IMR-90 (cell line): ENCODE measurements around the gene TIAM2. TPM values are rescaled to one million over a fixed set of nuclear protein-coding genes. Genes with fewer than 3 reads are reported as not detected.
A peak's percentile ranks its signal among the peaks of the same experiment; 100 is the strongest.

Experiments
- ATAC-seq: fragments of 200-7000 bp; cut with Tn5 transposase; 2 replicates; pipeline ENCODE4 v1.9.1; 2020; ENCODE audit warnings: low read depth, mild to moderate bottlenecking, moderate library complexity
- BruUV-seq: library from RNA; stranded (reverse); fragments of 400-500 nt; replicated peaks from 2 replicates; lab custom pipeline; 2021; lab: Mats Ljungman, UMichigan
- CTCF ChIA-PET: fragments of 300-600 bp; formaldehyde crosslinking; extraction: SDS; loops from one replicate; lab custom pipeline; 2021; ENCODE audit warnings: antibody characterized with exemption; lab: Yijun Ruan, JAX
- POLR2A ChIA-PET: fragments of 300-600 bp; sonication (Branson Sonifier 250); formaldehyde crosslinking; loops from one replicate; lab custom pipeline; 2022; ENCODE audit warnings: antibody characterized with exemption; ENCODE audit not compliant: unreplicated experiment; lab: Charles Lee
- DNase-seq: peaks from one replicate; pipeline ENCODE4 v3.0.0; 2013
- H2AFZ ChIP-seq: replicated peaks from 2 replicates; pipeline ENCODE3; 2013; ENCODE audit warnings: low read length, mild to moderate bottlenecking; ENCODE audit not compliant: poor library complexity
- H2AK5ac ChIP-seq: 2 replicates; pipeline ENCODE4 v1.6.1; 2013; ENCODE audit warnings: low read depth, low read length, inconsistent platforms
- H2AK9ac ChIP-seq: replicated peaks from 2 replicates; pipeline ENCODE3; 2013; ENCODE audit warnings: mild to moderate bottlenecking, low read depth, low read length, moderate library complexity; ENCODE audit not compliant: poor library complexity
- H2BK120ac ChIP-seq: 2 replicates; pipeline ENCODE4 v1.6.1; 2013; ENCODE audit warnings: low read depth, low read length, inconsistent platforms
- H2BK15ac ChIP-seq: 3 replicates; pipeline ENCODE4 v1.6.1; 2013; ENCODE audit warnings: low read depth, low read length, inconsistent platforms
- H2BK20ac ChIP-seq: 2 replicates; pipeline ENCODE4 v1.6.1; 2013; ENCODE audit warnings: low read depth, mild to moderate bottlenecking, inconsistent platforms, low read length, moderate library complexity
- H2BK5ac ChIP-seq: 2 replicates; pipeline ENCODE4 v1.6.1; 2013; ENCODE audit warnings: mild to moderate bottlenecking, low read depth, low read length, inconsistent platforms; ENCODE audit not compliant: poor library complexity, severe bottlenecking
- H3K14ac ChIP-seq: replicated peaks from 2 replicates; pipeline ENCODE4 v1.6.1; 2013; ENCODE audit warnings: low read depth, low read length, inconsistent platforms
- H3K18ac ChIP-seq: 2 replicates; pipeline ENCODE4 v1.6.1; 2013; ENCODE audit warnings: low read depth, low read length, control low read depth
- H3K23ac ChIP-seq: 2 replicates; pipeline ENCODE4 v1.6.1; 2013; ENCODE audit warnings: low read depth, low read length, inconsistent platforms
- H3K27ac ChIP-seq: 2 replicates; pipeline ENCODE4 v1.5.1; 2013; ENCODE audit warnings: mild to moderate bottlenecking, control low read depth, low read length; ENCODE audit not compliant: insufficient read depth
- H3K27me3 ChIP-seq: 2 replicates; pipeline ENCODE4 v1.6.1; 2013; ENCODE audit warnings: low read length; ENCODE audit not compliant: control insufficient read depth, insufficient read depth
- H3K36me3 ChIP-seq: 2 replicates; pipeline ENCODE4 v1.6.1; 2013; ENCODE audit warnings: low read length, mixed read lengths; ENCODE audit not compliant: control insufficient read depth, insufficient read depth
- H3K4ac ChIP-seq: 2 replicates; pipeline ENCODE4 v1.6.1; 2013; ENCODE audit warnings: low read depth, low read length, inconsistent platforms
- H3K4me1 ChIP-seq: 2 replicates; pipeline ENCODE4 v1.6.1; 2013; ENCODE audit warnings: low read length, mixed read lengths; ENCODE audit not compliant: control insufficient read depth, insufficient read depth
- H3K4me2 ChIP-seq: 2 replicates; pipeline ENCODE4 v1.6.1; 2013; ENCODE audit warnings: low read depth, mild to moderate bottlenecking, control low read depth, low read length, moderate library complexity
- H3K4me3 ChIP-seq: 2 replicates; pipeline ENCODE4 v1.5.1; 2013; ENCODE audit warnings: low read depth, mild to moderate bottlenecking, control low read depth, low read length, moderate library complexity; ENCODE audit not compliant: insufficient read depth
- H3K56ac ChIP-seq: 2 replicates; pipeline ENCODE4 v1.6.1; 2013; ENCODE audit warnings: low read length, inconsistent platforms; ENCODE audit not compliant: insufficient read depth; ENCODE audit errors: extremely low read depth
- H3K79me1 ChIP-seq, 2 experiments: 2 replicates each; pipeline ENCODE4 v1.6.1; 2013; ENCODE audit warnings: low read length in 2 of 2, inconsistent platforms in 1 of 2, low read depth in 1 of 2
- H3K9ac ChIP-seq: 2 replicates; pipeline ENCODE4 v1.6.1; 2013; ENCODE audit warnings: low read depth, low read length, control low read depth
- H3K9me1 ChIP-seq: 2 replicates; pipeline ENCODE4 v1.6.1; 2013; ENCODE audit warnings: low read length, inconsistent platforms; ENCODE audit not compliant: insufficient read depth
- H3K9me3 ChIP-seq: 2 replicates; pipeline ENCODE4 v1.6.1; 2013; ENCODE audit warnings: low read length; ENCODE audit not compliant: control insufficient read depth, insufficient read depth
- H4K20me1 ChIP-seq: 2 replicates; pipeline ENCODE4 v1.6.1; 2013; ENCODE audit warnings: low read length, inconsistent platforms; ENCODE audit not compliant: insufficient read depth
- H4K5ac ChIP-seq: 2 replicates; pipeline ENCODE4 v1.6.1; 2013; ENCODE audit warnings: mild to moderate bottlenecking, low read depth, low read length, control low read depth
- H4K8ac ChIP-seq, 2 experiments: 2 replicates each; pipeline ENCODE4 v1.6.1; 2013; ENCODE audit warnings: low read depth in 2 of 2, low read length in 2 of 2, control low read depth in 1 of 2, inconsistent platforms in 1 of 2
- H4K91ac ChIP-seq: 2 replicates; pipeline ENCODE4 v1.6.1; 2013; ENCODE audit warnings: low read depth, low read length, inconsistent platforms; ENCODE audit not compliant: insufficient read depth
- BHLHE40 ChIP-seq: fragments of 150-350 bp; IDR thresholded peaks from 2 replicates; pipeline ENCODE4 v1.6.1; 2016; ENCODE audit warnings: mild to moderate bottlenecking, low read depth, low read length
- CEBPB ChIP-seq: IDR thresholded peaks from 2 replicates; pipeline ENCODE4 v1.6.1; 2012; ENCODE audit warnings: low read depth, low read length, improper control_type of control experiment
- CTCF ChIP-seq: conservative IDR thresholded peaks from 2 replicates; pipeline ENCODE4 v1.5.1; 2012; ENCODE audit warnings: mild to moderate bottlenecking, low read depth, low read length, improper control_type of control experiment
- ELK1 ChIP-seq: fragments of 150-350 bp; IDR thresholded peaks from 2 replicates; pipeline ENCODE4 v1.6.1; 2016; ENCODE audit warnings: low read depth, mild to moderate bottlenecking, low read length, moderate library complexity, borderline replicate concordance
- FOS ChIP-seq: fragments of 150-350 bp; IDR thresholded peaks from 2 replicates; pipeline ENCODE4 v1.6.1; 2016; ENCODE audit warnings: low read depth, low read length
- MAFK ChIP-seq: IDR thresholded peaks from 2 replicates; pipeline ENCODE4 v1.6.1; 2012; ENCODE audit warnings: low read depth, low read length, improper control_type of control experiment
- NFE2L2 ChIP-seq: fragments of 150-350 bp; IDR thresholded peaks from 2 replicates; pipeline ENCODE4 v1.6.1; 2016; ENCODE audit warnings: low read depth, mild to moderate bottlenecking, low read length
- RAD21 ChIP-seq: IDR thresholded peaks from 2 replicates; pipeline ENCODE4 v1.6.1; 2012; ENCODE audit warnings: low read length, improper control_type of control experiment
- RCOR1 ChIP-seq: IDR thresholded peaks from 2 replicates; pipeline ENCODE4 v1.6.1; 2012; ENCODE audit warnings: mild to moderate bottlenecking, low read length, improper control_type of control experiment; ENCODE audit not compliant: insufficient replicate concordance
- RFX5 ChIP-seq: IDR thresholded peaks from 2 replicates; pipeline ENCODE4 v1.8.0; 2012; ENCODE audit warnings: low read depth, mild to moderate bottlenecking, low read length, moderate library complexity
- SMC3 ChIP-seq: fragments of 150-350 bp; IDR thresholded peaks from 2 replicates; pipeline ENCODE4 v1.6.1; 2016; ENCODE audit warnings: low read depth, mild to moderate bottlenecking, antibody characterized with exemption, low read length, moderate library complexity
- USF2 ChIP-seq: fragments of 150-350 bp; IDR thresholded peaks from 2 replicates; pipeline ENCODE4 v1.6.1; 2017; ENCODE audit warnings: mild to moderate bottlenecking, antibody characterized with exemption, low read length, low read depth
- WGBS, 2 experiments: methylation state at CpG; one replicate each; pipeline versions ENCODE4 v1.1.5 to v1.1.7; 2013; ENCODE audit warnings: missing lambda C conversion rate in 2 of 2; ENCODE audit not compliant: insufficient read length in 1 of 2; ENCODE audit errors: extremely low coverage in 2 of 2; 5-methylcytosine and 5-hydroxymethylcytosine counted together
- dilution Hi-C: fragments of 300-500 bp; cut with HindIII; formaldehyde crosslinking; loops from one replicate; pipeline ENCODE4 v1.14.3; 2018; ENCODE audit warnings: low sequenced_read_pairs; ENCODE audit not compliant: unreplicated experiment
- in situ Hi-C: fragments of 300-500 bp; cut with MboI; formaldehyde crosslinking; loops from 3 replicates; pipeline ENCODE4 v1.14.3; 2019; ENCODE audit warnings: low sequenced_read_pairs, inconsistent platforms, mixed read lengths
- intact Hi-C: fragments of 100-400 bp; cut with micrococcal nuclease; formaldehyde crosslinking; loops from 2 replicates; pipeline ENCODE4 v1.10.0; 2022
- polyA plus RNA-seq, 3 experiments: library from polyadenylated mRNA; depleted of rRNA; stranded (reverse); fragments of >200 nt; gene quantifications; 2 replicates each; pipeline ENCODE4 v1.2.3, GENCODE V29; 2012; ENCODE audit warnings: low replicate concordance in 1 of 3
- total RNA-seq: library from RNA; depleted of rRNA; stranded (reverse); fragments of >200 nt; gene quantifications from 2 replicates; pipeline ENCODE4 v1.2.3, GENCODE V29; 2012

TIAM2 gene
- total and polyA plus RNA-seq, 2 of the 4 experiments (the other 2 are of a cell fraction) = 3.1 to 4.7 TPM

DNA sequence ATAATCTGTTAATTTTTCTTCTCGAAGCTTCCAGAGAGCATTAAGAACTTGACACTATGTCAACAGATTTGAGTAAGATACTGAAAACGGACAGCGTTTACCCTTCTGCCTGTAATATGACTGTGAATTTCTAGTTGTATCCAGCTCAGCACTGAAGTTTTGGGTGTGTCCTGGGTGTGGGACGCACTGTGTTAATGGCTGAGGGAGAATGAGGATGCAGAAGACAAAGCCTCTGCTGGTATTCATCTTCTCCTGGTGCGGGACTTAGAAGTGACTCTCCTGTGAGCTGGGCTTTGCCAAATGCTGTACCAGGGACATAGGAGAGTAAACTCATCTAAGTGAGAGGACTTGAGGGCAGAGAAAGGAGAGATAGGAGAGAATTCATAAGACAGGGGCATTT is 178.4 kb downstream of the TIAM2 start (continued):
- TF ChIP-seq ELK1 (no peak), RFX5 (no peak), FOS (no peak)

DNA sequence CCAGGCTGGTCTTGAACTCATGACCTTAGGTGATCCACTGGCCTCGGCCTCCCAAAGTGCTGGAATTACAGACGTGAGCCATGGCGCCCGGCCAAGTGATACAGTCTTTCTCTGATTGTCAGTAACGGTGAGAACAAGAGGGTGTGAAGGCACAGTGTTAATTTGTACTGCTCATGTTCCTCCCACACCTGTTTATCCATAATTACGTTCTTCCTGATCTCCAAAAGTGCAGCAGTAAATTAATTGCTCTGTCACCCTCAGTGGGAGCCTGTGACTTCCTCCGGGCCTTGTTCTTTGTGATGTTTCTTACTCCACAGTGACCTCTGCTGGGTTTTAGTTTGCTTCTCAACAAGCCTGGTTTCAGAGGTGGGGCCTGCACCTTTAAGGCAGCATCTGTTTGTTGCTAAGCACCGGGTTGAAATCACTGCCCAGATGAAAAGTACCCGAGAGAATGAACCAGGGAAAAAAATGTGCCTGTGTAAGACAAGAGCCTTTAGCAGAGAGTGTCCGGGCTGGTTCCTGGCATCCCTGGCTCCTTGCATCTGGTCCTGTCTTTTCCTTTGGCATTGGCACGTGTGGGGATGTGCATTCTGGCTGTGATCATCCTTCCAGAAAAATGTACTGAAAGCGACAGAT is 179.6 kb downstream of the TIAM2 start:
- WGBS, 2 experiments = 39% methylated on average over 6 of the region's 12 CpGs; no CpG with 5 or more reads in 1 of the 2 experiments
- H3K18ac ChIP-seq = no peak overlapping the region
- no peaks in the 10 kb centered on the region for H3K27me3 ChIP-seq
- H3K56ac ChIP-seq = no peak overlapping the region
- peak overlapping the region in 1 of 2 experiments; percentile 64; a peak in 1 of 4 replicates for H4K8ac ChIP-seq
- DNase-seq (peak; percentile 81), ATAC-seq (peak; percentile 84)
- peak overlapping the region; percentile 12 for H3K4ac ChIP-seq
- ChIA-PET CTCF (interaction anchor here (0.8 to 1.5 kb wide), 3 partner anchors 221 to 246 kb away, joined by 3 to 8 read pairs (median 4); no protein-coding TSS in a partner anchor), POLR2A (no interaction called here)
- H2AK5ac ChIP-seq = peak overlapping the region; percentile 89; the same call in 1 of the 2 replicates
- peaks cover 10% of the 10 kb centered on the region for H3K4me1 ChIP-seq
- no peak overlapping the region for H4K5ac ChIP-seq
- H2BK15ac ChIP-seq = peak overlapping the region; percentile 97; the same call in 1 of the 3 replicates
- H3K4me3 ChIP-seq = no peak overlapping the region
- H3K27ac ChIP-seq = no peak overlapping the region
- peaks cover 3% of the 10 kb centered on the region; the same call in 1 of the 2 replicates for H3K9me1 ChIP-seq
- intact Hi-C loops (loop anchor here (1.0 to 5.0 kb wide), 6 partner anchors 112 to 499 kb away; no protein-coding TSS in a partner anchor), dilution Hi-C loops (no loop called here), in situ Hi-C loops (loop anchor here (5.0 to 10.0 kb wide), 4 partner anchors 73 to 497 kb away; no protein-coding TSS in a partner anchor)
- peak; percentile 86 for TF ChIP-seq RAD21
- no peak for TF ChIP-seq BHLHE40
- no peak for TF ChIP-seq MAFK
- peak; percentile 81 for TF ChIP-seq CTCF
- TF ChIP-seq CEBPB = no peak
- TF ChIP-seq NFE2L2 = no peak
- no peak for TF ChIP-seq RCOR1
- TF ChIP-seq SMC3 = peak; percentile 97
- TF ChIP-seq USF2 = no peak
- no peaks in the 10 kb centered on the region for H3K9me3 ChIP-seq
- H2BK5ac ChIP-seq = no peak overlapping the region
- H2AK9ac ChIP-seq = peak overlapping the region; percentile 75
- no TSS peak for BruUV-seq
- no peaks in the 10 kb centered on the region for H3K36me3 ChIP-seq
- no peak overlapping the region for H3K4me2 ChIP-seq
- no peak overlapping the region for H2AFZ ChIP-seq
- 0 out of 2 replicates have a peak overlapping the region, but pooled peaks have one; percentile 44 for H4K91ac ChIP-seq
- peak overlapping the region; percentile 11; the same call in 1 of the 2 replicates for H2BK120ac ChIP-seq
- H2BK20ac ChIP-seq = peak overlapping the region; percentile 63
- no peak overlapping the region for H3K23ac ChIP-seq
- peaks cover 3% of the 10 kb centered on the region; the same call in 1 of the 2 replicates for H4K20me1 ChIP-seq
- no peak overlapping the region for H3K9ac ChIP-seq
- peaks cover 0 to 6% of the 10 kb centered on the region in 2 experiments; a peak in 1 of 4 replicates for H3K79me1 ChIP-seq
- 0 out of 2 replicates have a peak overlapping the region, but pooled peaks have one; percentile 16 for H3K14ac ChIP-seq
